HG03378 (cell line): Measurements from ENCODE around the gene WDR49.
"Not testable (repeated sequence)": the region's sequence is repeated elsewhere in the genome, so short reads cannot be mapped to it uniquely, and the experiment has no call there.

ENCODE experiments used
- ATAC-seq: cut with Tn5 transposase; IDR thresholded peaks from one replicate; pipeline ENCODE4 v1.9.1; 2021; ENCODE audit warnings: mild to moderate bottlenecking, moderate library complexity; ENCODE audit not compliant: unreplicated experiment

The WDR49 gene

GRCh38 chr3:167615030-167615429 is 38.7 kb downstream of the WDR49 start:
- no peak for ATAC-seq

GRCh38 chr3:167614196-167614595 is 39.5 kb downstream of the WDR49 start:
- ATAC-seq = not testable (repeated sequence)

GRCh38 chr3:167611718-167612117 is 42.0 kb downstream of the WDR49 start:
- no peak for ATAC-seq

GRCh38 chr3:167609156-167609555 is 44.6 kb downstream of the WDR49 start:
- no peak for ATAC-seq

- no peak for ATAC-seq
These were observed 46.9 kb downstream of the WDR49 start for GRCh38 chr3:167606836-167607235.

GRCh38 chr3:167605871-167606270 is 47.9 kb downstream of the WDR49 start:
- no peak for ATAC-seq

- ATAC-seq = no peak
These were observed 51.7 kb downstream of the WDR49 start for GRCh38 chr3:167602041-167602440.

- ATAC-seq = no peak
These were observed 66.1 kb downstream of the WDR49 start for GRCh38 chr3:167587651-167588050.

GRCh38 chr3:167575000-167575600 is 78.6 kb downstream of the WDR49 start:
- no peak for ATAC-seq

- ATAC-seq = no peak
These were observed 80.8 kb downstream of the WDR49 start for GRCh38 chr3:167572991-167573390.

GRCh38 chr3:167568634-167569033 is 85.1 kb downstream of the WDR49 start:
- ATAC-seq = no peak

- no peak for ATAC-seq
These were observed 88.3 kb downstream of the WDR49 start for GRCh38 chr3:167565489-167565888.

- no peak for ATAC-seq
These were observed 89.1 kb downstream of the WDR49 start for GRCh38 chr3:167564612-167565011.

- no peak for ATAC-seq
These were observed 93.8 kb downstream of the WDR49 start for GRCh38 chr3:167559924-167560323.

GRCh38 chr3:167554898-167555297 is 98.8 kb downstream of the WDR49 start:
- ATAC-seq = no peak

- no peak for ATAC-seq
These were observed 115.7 kb downstream of the WDR49 start for GRCh38 chr3:167538081-167538480.

GRCh38 chr3:167521006-167521355 is 132.8 kb downstream of the WDR49 start:
- no peak for ATAC-seq

GRCh38 chr3:167520266-167521005 is 133.3 kb downstream of the WDR49 start:
- no peak for ATAC-seq

- no peak for ATAC-seq
These were observed 145.8 kb downstream of the WDR49 start for GRCh38 chr3:167507954-167508353.

GRCh38 chr3:167502401-167502800 is 151.3 kb downstream of the WDR49 start:
- no peak for ATAC-seq

GRCh38 chr3:167501941-167502340 is 151.8 kb downstream of the WDR49 start:
- ATAC-seq = no peak

GRCh38 chr3:167497903-167498302 is 155.8 kb downstream of the WDR49 start:
- no peak for ATAC-seq

GRCh38 chr3:167493244-167493643 is 160.5 kb downstream of the WDR49 start:
- ATAC-seq = no peak
